PC-9 (cell line): ENCODE data around the gene HSD11B1L. TPM values are rescaled to one million over a fixed set of nuclear protein-coding genes. Genes with fewer than 3 reads are reported as not detected.

Source experiments
- BruUV-seq: library from RNA; stranded (reverse); fragments of 400-500 nt; replicated peaks from 2 replicates; lab custom pipeline; 2021; lab: Mats Ljungman, UMichigan
- CTCF ChIA-PET: fragments of 300-600 bp; sonication (Branson Sonifier 250); formaldehyde crosslinking; loops from one replicate; lab custom pipeline; 2022; ENCODE audit warnings: antibody characterized with exemption; lab: Charles Lee
- POLR2A ChIA-PET: fragments of 300-600 bp; sonication (Branson Sonifier 250); formaldehyde crosslinking; loops from one replicate; lab custom pipeline; 2022; ENCODE audit warnings: antibody characterized with exemption; ENCODE audit not compliant: unreplicated experiment; lab: Charles Lee
- DNase-seq, 2 experiments: peaks; one replicate each; pipeline versions ENCODE4 v3.0.0 to v3.0.0-alpha.2; 2015 to 2022; ENCODE audit warnings: mixed read lengths in 1 of 2
- H2AFZ ChIP-seq: fragments of 200-600 bp; sonication (generic); 2 replicates; pipeline ENCODE4 v1.8.1; 2017; ENCODE audit warnings: antibody characterized with exemption
- H3F3A ChIP-seq: fragments of 200-600 bp; sonication (generic); 2 replicates; pipeline ENCODE4 v1.8.1; 2017; ENCODE audit warnings: antibody characterized with exemption, mild to moderate bottlenecking, low read depth; ENCODE audit not compliant: insufficient read depth
- H3K27ac ChIP-seq: fragments of 200-600 bp; sonication (generic); 2 replicates; pipeline ENCODE4 v1.6.1; 2016; ENCODE audit warnings: mixed run types
- H3K27me3 ChIP-seq: fragments of 200-600 bp; sonication (generic); 2 replicates; pipeline ENCODE4 v1.6.1; 2016; ENCODE audit warnings: low read depth, mixed run types; ENCODE audit not compliant: insufficient read depth
- H3K36me3 ChIP-seq: fragments of 200-600 bp; sonication (generic); 2 replicates; pipeline ENCODE4 v1.6.1; 2016; ENCODE audit warnings: low read depth, mixed run types
- H3K4me1 ChIP-seq: fragments of 200-600 bp; sonication (generic); replicated peaks from 2 replicates; pipeline ENCODE4 v1.6.1; 2016; ENCODE audit warnings: mixed run types; ENCODE audit not compliant: insufficient read depth
- H3K4me2 ChIP-seq: fragments of 200-600 bp; sonication (generic); 2 replicates; pipeline ENCODE4 v1.6.1; 2017; ENCODE audit warnings: mixed run types
- H3K4me3 ChIP-seq: fragments of 200-600 bp; sonication (generic); 2 replicates; pipeline ENCODE4 v1.6.1; 2016; ENCODE audit warnings: mixed run types
- H3K79me2 ChIP-seq: fragments of 200-600 bp; sonication (generic); 2 replicates; pipeline ENCODE4 v1.6.1; 2017; ENCODE audit warnings: low read depth, mixed run types
- H3K9me2 ChIP-seq: fragments of 200-600 bp; sonication (generic); 2 replicates; pipeline ENCODE4 v1.8.1; 2017; ENCODE audit warnings: mild to moderate bottlenecking; ENCODE audit not compliant: insufficient read depth
- H3K9me3 ChIP-seq: fragments of 200-600 bp; sonication (generic); 2 replicates; pipeline ENCODE4 v1.8.1; 2016; ENCODE audit warnings: low read depth; ENCODE audit not compliant: insufficient read depth
- H4K20me1 ChIP-seq: fragments of 200-600 bp; sonication (generic); 2 replicates; pipeline ENCODE4 v1.8.1; 2017; ENCODE audit not compliant: insufficient read depth
- EZH2 ChIP-seq: fragments of 200-600 bp; sonication (generic); IDR thresholded peaks from 2 replicates; pipeline ENCODE4 v1.8.0; 2017; ENCODE audit warnings: antibody characterized with exemption, low read depth
- intact Hi-C: fragments of 100-400 bp; cut with micrococcal nuclease; formaldehyde crosslinking; loops from one replicate; pipeline ENCODE4 v1.10.0; 2022; ENCODE audit not compliant: unreplicated experiment
- total RNA-seq: library from RNA; stranded (reverse); gene quantifications from 2 replicates; pipeline ENCODE4 v1.2.3, GENCODE V29; 2021
- TF ChIP-seq, protein P1 (sequence below): fragments of 200-600 bp; sonication (generic); conservative IDR thresholded peaks from 2 replicates; pipeline ENCODE4 v1.6.1; 2017; ENCODE audit warnings: mixed run types, antibody characterized with exemption, mild to moderate bottlenecking, moderate library complexity

The HSD11B1L gene
- total RNA-seq, 1 experiment from 2014 or later, result 7.5 TPM

DNA sequence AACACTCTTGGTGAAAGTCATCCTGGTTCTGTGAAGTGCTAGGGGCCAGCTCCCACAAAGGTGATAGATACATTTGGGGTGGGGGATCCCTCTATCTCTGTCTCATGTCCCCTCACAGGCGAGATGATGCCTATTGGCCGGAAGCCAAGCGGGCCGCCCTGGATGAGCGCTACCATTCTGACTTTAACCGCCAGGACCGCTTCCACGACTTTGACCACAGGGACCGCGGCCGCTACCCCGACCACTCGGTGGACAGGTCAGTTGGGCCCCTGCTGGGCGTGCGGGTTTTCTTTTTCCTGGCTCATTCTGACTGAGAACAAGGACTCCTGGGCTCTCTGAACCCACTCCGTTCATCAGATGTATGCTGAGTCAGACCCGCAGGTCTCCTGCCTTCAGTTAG lies 16.9 kb upstream of the HSD11B1L start:
- Histone ChIP-seq H3K9me3 (no peaks in the 10 kb centered on the region), H3K27me3 (no peaks in the 10 kb centered on the region), H3K36me3 (no peaks in the 10 kb centered on the region), H3K4me3 (no peak overlapping the region), H2AFZ (no peak overlapping the region), H3K79me2 (no peaks in the 10 kb centered on the region), H3K27ac (no peak overlapping the region), H3K4me2 (no peak overlapping the region), H3K9me2 (no peaks in the 10 kb centered on the region), H3K4me1 (no peaks in the 10 kb centered on the region), H4K20me1 (no peaks in the 10 kb centered on the region; the same call in 1 of the 2 replicates), H3F3A (no peaks in the 10 kb centered on the region)
- intact Hi-C loops, result no loop called here
- no TSS peak for BruUV-seq
- ChIA-PET POLR2A (no interaction called here), CTCF (no interaction called here)
- DNase-seq, result no peak
- TF ChIP-seq, protein P1, sequence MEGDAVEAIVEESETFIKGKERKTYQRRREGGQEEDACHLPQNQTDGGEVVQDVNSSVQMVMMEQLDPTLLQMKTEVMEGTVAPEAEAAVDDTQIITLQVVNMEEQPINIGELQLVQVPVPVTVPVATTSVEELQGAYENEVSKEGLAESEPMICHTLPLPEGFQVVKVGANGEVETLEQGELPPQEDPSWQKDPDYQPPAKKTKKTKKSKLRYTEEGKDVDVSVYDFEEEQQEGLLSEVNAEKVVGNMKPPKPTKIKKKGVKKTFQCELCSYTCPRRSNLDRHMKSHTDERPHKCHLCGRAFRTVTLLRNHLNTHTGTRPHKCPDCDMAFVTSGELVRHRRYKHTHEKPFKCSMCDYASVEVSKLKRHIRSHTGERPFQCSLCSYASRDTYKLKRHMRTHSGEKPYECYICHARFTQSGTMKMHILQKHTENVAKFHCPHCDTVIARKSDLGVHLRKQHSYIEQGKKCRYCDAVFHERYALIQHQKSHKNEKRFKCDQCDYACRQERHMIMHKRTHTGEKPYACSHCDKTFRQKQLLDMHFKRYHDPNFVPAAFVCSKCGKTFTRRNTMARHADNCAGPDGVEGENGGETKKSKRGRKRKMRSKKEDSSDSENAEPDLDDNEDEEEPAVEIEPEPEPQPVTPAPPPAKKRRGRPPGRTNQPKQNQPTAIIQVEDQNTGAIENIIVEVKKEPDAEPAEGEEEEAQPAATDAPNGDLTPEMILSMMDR, result no peak
- no peak for TF ChIP-seq EZH2

GRCh38 chr19:5664515-5664914 lies 16.3 kb upstream of the HSD11B1L start:
- POLR2A ChIA-PET, result interaction anchor here (0.7 kb wide), 1 partner anchor 23 kb away, joined by 3 read pairs; no protein-coding TSS in a partner anchor
- H3K36me3 ChIP-seq, result no peaks in the 10 kb centered on the region
- CTCF ChIA-PET, result no interaction called here
- no peak overlapping the region for H3K27ac ChIP-seq
- no peaks in the 10 kb centered on the region for H3K9me3 ChIP-seq
- no peaks in the 10 kb centered on the region for H3K79me2 ChIP-seq
- H3F3A ChIP-seq, result no peaks in the 10 kb centered on the region
- H3K4me1 ChIP-seq, result no peaks in the 10 kb centered on the region
- H3K4me3 ChIP-seq, result no peak overlapping the region
- H3K4me2 ChIP-seq, result no peak overlapping the region
- no peaks in the 10 kb centered on the region; the same call in 1 of the 2 replicates for H4K20me1 ChIP-seq
- no peaks in the 10 kb centered on the region for H3K9me2 ChIP-seq
- no TSS peak for BruUV-seq
- H3K27me3 ChIP-seq, result no peaks in the 10 kb centered on the region
- DNase-seq, result no peak
- no peak overlapping the region for H2AFZ ChIP-seq
- intact Hi-C loops, result no loop called here
- TF ChIP-seq EZH2, result no peak

GRCh38 chr19:5665781-5666513 lies 14.9 kb upstream of the HSD11B1L start:
- no peaks in the 10 kb centered on the region for H3K79me2 ChIP-seq
- no peak overlapping the region for H3K4me2 ChIP-seq
- no TSS peak for BruUV-seq
- no peaks in the 10 kb centered on the region for H3K36me3 ChIP-seq
- no peak for DNase-seq
- H3K27ac ChIP-seq, result no peak overlapping the region
- H3K4me3 ChIP-seq, result no peak overlapping the region
- no peaks in the 10 kb centered on the region for H3K9me3 ChIP-seq
- intact Hi-C loops, result no loop called here
- H3K9me2 ChIP-seq, result no peaks in the 10 kb centered on the region
- no peaks in the 10 kb centered on the region; the same call in 1 of the 2 replicates for H4K20me1 ChIP-seq
- H3F3A ChIP-seq, result no peaks in the 10 kb centered on the region
- POLR2A ChIA-PET, result interaction anchor here (0.6 kb wide), 2 partner anchors 207 to 432 kb away, joined by 3 to 9 read pairs; no protein-coding TSS in a partner anchor
- CTCF ChIA-PET, result no interaction called here
- no peak overlapping the region for H2AFZ ChIP-seq
- no peaks in the 10 kb centered on the region for H3K27me3 ChIP-seq
- no peaks in the 10 kb centered on the region for H3K4me1 ChIP-seq
- TF ChIP-seq, protein P1, result no peak
- TF ChIP-seq EZH2, result no peak
